ENCODE measurements around the gene ZNF726.
A peak's percentile ranks its signal among the peaks of the same experiment; 100 is the strongest.
"Not testable (repeated sequence)": the region's sequence is repeated elsewhere in the genome, so short reads cannot be mapped to it uniquely, and the experiment has no call there.

The ZNF726 gene

DNA sequence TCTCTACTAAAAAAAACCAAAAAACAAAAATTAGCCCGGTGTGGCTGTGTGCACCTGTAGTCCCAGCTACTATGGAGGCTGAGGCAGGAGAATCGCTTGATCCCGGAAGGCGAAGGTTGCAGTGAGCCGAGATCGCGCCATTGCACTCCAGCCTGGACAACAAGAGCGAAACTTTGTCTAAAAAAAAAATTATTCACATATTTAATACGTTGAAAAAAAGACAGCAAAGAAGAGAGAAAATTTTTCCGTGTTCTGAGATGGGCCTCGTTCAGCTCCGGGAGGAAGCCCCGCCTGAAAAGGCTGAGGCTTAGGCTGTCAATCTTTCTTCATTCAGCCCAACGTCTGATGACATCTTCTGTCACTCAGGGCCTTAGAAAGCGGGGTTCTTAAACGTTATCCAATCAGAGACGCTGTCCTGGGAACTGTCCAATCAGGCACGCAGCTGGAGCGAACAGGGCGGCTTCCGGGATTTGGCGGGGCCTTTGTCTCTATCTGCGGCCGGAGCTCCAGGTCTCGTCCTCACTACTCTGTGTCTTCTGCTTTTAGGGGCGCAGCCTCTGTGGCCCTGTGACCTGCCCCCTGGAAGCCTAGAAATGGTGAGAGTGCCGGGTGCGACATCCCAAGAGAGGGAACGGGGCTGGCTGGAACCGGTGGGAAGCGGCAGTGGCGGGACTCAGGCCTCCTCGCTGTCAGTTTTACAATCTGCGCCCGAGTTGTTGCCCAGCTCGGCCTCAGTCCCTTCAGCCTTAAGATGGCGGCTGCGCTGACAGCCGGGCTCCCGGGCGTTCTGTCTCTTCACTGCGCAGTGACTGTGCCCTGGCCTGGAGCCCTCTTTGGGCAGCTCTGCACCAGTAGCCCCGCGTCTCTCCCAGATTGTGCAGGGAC, at the start of gene ZNF726:
Gene ZNF726, plus strand, starts transcription at position 485 of the 885 bp plus-strand sequence. Its CDS starts 109 bp downstream, at position 594.
- peak; percentile 73 for DNase-seq (ENCODE audit: low read depth, low spot score)

DNA sequence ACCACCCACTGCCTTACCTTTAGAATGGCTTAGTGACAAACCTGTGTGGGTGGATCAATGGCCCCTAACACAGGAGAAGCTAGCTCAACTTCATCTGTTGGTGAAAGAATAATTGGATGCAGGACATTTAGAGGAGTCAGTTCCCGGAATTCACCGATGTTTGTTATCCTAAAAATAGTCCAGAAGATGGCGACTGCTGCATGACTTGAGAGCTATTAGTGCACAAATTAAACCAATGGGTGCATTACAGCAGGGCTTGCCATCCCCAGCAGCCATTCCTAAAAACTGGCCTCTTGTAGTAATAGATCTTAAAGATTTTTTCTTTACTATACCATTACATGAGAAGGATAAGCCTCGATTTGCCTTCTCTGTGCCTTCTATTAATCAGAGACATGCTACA, 46.8 kb upstream of the ZNF726 start:
- DNase-seq (ENCODE audit: low read depth, low spot score): no peak

- DNase-seq (ENCODE audit: low read depth, low spot score): no peak
Measured at GRCh38 chr19:23868630-23869029, 46.1 kb upstream of the ZNF726 start.

DNA sequence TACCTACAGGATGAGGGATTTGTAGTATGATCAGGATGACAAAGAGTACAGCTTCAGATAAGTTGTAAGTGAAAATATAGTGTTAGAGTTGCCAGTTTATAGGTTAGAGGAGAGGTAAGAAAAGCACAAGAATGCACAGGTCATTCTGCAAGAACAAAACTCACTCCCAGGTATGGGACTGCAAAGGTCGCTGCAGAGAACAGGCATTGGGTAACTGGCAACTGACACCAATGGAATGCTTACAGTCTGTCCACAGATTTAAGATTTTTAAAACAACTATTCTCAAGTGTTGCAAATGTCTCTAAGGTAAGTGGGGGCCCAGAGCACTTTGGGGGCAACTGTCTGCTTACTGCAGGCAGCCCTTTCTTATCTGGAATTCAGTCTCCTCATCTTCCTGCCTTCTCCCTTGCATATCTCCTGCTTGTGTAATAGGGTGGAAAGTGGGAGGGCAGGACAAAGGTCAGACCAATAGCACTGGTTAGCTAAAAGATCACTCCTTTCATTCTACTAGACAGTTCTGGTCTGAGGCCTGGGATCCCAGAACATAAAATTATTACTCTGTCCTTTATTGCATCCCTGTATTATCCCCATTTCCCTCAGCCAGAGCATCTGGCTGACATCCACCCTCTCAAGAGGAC, 42.3 kb upstream of the ZNF726 start:
- DNase-seq (ENCODE audit: low read depth, low spot score): no peak

DNA sequence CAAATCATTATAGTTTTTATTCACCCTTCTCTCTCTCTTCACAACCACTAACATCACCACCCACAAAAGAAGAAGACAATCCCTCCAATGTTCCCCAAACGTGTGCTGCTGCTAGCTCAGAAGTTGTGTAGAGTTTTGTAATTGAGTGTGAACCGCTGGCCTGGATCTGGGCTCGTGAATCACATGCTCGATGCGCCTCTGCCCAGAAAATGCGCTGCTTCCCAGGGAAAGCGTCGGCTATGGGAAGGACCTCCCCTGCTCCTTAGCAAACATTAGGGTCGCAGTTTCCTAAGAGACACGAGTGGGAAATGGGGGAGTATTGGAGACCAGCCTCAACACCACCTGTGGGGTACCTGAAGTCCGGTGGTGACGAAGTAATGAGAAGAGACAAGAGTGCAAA, 38.4 kb upstream of the ZNF726 start:
- no peak for DNase-seq (ENCODE audit: low read depth, low spot score)

DNA sequence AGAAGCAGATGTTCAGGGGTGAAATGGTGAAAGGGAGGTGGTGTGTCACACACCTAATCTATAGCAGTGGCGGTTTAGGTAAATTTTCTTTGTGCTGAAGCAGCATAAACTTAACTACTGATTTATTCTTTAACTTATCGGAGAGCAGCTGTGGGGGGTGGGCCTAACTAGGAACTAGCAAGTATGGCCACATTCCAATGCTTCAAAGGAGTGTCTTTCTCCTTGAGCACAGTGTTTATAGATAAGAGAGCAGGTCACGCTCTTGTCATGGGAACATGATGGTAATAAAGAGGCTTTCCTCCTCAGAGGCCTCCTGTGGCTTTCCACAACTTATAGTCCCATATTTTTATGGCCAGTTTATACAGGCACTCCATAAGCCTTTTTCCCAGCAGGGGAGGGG, 37.9 kb upstream of the ZNF726 start:
- DNase-seq (ENCODE audit: low read depth, low spot score): not testable (repeated sequence)

DNA sequence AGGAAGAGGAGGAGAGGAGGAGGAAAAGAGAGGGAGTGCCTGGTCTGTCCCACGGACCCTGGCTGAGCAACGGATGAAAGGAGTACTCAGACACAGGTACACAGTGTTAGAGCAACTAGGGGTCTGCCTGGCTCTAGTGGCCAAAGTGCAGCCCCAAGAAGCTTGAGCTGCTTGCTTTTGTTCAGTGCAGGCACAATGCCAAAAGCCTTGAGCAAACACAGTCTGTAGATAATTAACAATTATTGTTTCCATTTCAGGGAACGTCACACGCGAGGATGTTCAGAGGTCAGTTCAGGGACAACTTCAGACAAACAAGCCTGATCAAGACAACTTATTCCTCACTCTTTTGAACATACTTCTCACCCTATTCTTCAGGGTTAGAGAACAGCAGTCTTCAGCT, 32.2 kb upstream of the ZNF726 start:
- no peak for DNase-seq (ENCODE audit: low read depth, low spot score)

GRCh38 chr19:23884363-23884762, 30.3 kb upstream of the ZNF726 start:
- DNase-seq (ENCODE audit: low read depth, low spot score): no peak

DNA sequence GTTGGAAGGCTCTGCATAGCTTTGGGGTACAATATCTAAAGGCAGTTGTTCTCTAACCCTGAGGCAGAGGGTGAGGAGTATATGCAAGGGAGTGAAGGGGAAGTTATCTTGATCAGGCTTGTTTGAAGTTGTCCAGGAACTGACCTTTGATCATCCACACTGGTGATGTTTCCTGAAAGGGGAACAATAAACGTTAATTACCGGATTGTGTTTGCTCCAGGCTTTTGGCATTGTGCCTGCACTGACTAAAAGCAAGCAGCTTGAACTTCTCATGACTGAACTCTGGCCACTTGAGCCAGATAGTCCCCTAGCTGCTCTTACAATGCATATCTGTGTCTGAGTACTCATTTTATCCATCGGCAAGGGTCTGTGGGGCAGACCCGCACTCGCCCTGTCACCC, 27.0 kb upstream of the ZNF726 start:
- DNase-seq (ENCODE audit: low read depth, low spot score): no peak

- DNase-seq (ENCODE audit: low read depth, low spot score): not testable (repeated sequence)
Measured at GRCh38 chr19:23896096-23896495, 18.6 kb upstream of the ZNF726 start.

GRCh38 chr19:23896912-23897311, 17.8 kb upstream of the ZNF726 start:
- DNase-seq (ENCODE audit: low read depth, low spot score): no peak

- no peak for DNase-seq (ENCODE audit: low read depth, low spot score)
Measured at GRCh38 chr19:23901360-23901759, 13.3 kb upstream of the ZNF726 start.

DNA sequence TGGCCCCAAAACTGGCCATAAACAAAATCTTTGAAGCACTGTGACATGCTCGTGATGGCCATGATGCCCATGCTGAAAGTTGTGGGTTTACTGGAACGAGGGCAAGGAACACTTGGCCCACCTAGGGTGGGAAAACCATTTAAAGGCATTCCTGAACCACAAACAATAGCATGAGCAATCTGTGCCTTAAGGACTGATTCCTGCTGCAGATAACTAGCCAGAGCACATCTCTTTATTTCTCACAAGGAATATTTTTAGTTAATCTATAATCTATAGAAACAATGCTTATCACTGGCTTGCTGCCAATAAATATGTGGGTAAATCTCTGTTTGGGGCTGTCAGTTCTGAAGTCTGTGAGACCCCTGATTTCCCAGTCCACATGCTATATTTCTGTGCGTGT, 10.3 kb upstream of the ZNF726 start:
- DNase-seq (ENCODE audit: low read depth, low spot score): no peak

- DNase-seq (ENCODE audit: low read depth, low spot score): no peak
Measured at GRCh38 chr19:23905771-23906170, 8.9 kb upstream of the ZNF726 start.

DNA sequence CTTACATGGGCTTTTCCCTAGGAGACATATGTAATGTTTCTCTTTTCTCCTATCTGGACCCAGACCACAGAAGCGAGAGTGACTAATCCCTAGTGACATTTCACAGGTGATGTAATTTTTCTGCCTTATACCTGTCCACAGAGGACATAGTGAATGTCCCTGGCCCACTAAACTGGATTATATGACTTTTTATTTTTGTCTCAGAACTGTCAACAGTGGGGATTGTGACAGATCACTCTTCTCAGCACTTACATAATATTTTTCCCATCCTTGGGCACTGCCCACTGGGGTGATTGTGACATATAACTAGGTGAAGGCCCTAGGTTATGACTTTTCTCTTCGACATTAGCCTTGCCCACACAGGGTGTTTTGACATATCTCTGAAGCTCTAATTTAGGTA, 7.9 kb upstream of the ZNF726 start:
- no peak for DNase-seq (ENCODE audit: low read depth, low spot score)

GRCh38 chr19:23908165-23908564, 6.5 kb upstream of the ZNF726 start:
- no peak for DNase-seq (ENCODE audit: low read depth, low spot score)

DNA sequence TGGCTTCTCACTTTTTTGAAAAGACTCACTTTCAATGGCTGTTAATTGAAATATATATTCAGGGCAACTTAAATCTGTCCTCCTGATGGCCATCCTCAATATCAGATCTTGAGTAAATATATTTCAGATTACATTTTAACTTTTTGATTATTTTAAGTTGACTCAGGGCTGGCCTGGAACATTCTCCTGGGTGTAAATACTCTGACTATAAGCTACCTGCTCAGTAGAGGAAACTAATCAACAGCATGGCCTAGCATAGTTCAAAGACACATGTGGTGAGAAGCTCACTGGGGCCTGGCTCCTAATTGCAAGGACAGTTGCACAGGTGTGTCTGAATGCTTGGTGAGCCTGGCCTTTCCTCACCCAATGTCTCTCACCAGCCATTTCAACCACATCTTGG, 5.5 kb upstream of the ZNF726 start:
- DNase-seq (ENCODE audit: low read depth, low spot score): no peak

DNA sequence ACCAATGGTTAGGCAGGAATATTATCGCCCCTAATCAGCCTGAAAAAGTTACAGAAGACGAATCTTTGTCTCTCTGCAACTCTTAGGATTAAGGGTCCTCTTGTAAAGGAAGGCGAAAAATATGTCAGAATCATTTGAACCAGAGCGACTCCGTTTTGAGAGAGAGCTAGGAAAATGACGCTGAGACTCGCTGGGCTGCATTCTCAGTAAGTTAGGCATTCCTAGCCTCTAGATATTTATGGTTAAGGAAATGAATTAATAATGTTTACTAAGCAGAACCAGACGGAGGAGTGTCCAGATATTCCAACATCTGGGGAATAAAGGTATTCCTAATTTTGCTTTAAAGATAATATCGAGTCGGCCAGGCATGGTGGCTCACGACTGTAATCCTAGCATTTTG, 755 bp upstream of the ZNF726 start:
- no peak for DNase-seq (ENCODE audit: low read depth, low spot score)

GRCh38 chr19:23916991-23917390, 2.3 kb downstream of the ZNF726 start:
- no peak for DNase-seq (ENCODE audit: low read depth, low spot score)

DNA sequence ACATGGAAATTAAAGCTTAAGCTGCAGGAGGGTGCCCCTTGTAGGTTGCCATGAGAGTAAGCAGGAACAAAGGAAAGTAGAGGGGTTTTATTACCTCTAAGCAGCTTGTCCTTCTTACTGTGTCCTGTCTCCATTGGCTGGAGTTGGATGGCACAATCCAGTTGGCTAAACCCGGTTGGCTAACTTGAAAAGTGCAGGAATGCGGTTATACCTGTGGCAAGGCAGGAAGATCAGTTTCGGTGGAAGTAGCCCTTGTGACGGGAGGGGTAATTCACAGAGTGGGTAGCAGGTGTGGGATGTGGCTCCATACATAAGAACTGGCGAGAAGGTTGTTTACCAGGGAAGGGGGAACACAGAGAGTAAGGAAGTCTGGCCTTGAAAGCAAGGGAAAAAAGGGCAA, 3.2 kb downstream of the ZNF726 start:
- DNase-seq (ENCODE audit: low read depth, low spot score): no peak

GRCh38 chr19:23925285-23925684, 10.6 kb downstream of the ZNF726 start:
- no peak for DNase-seq (ENCODE audit: low read depth, low spot score)

GRCh38 chr19:23932878-23933277, 18.2 kb downstream of the ZNF726 start:
- DNase-seq (ENCODE audit: low read depth, low spot score): no peak

GRCh38 chr19:23937031-23937430, 22.3 kb downstream of the ZNF726 start:
- not testable (repeated sequence) for DNase-seq (ENCODE audit: low read depth, low spot score)
